HFF-Myc (cell line): ENCODE data around the gene ZDHHC20.

Experiments
- DNase-seq: peaks from one replicate; pipeline ENCODE4 v3.0.0-alpha.2; 2011; ENCODE audit warnings: low read depth; ENCODE audit errors: extremely low read depth
- H3K4me3 ChIP-seq: replicated peaks from 2 replicates; pipeline ENCODE4 v1.5.1; 2011; ENCODE audit warnings: low read depth, mild to moderate bottlenecking, control low read depth, low read length
- TF ChIP-seq, protein P1 (sequence below): IDR thresholded peaks from 2 replicates; pipeline ENCODE4 v1.5.1; 2012; ENCODE audit warnings: mild to moderate bottlenecking, low read depth, low read length, control low read depth; ENCODE audit errors: missing control alignments

ZDHHC20 gene

DNA sequence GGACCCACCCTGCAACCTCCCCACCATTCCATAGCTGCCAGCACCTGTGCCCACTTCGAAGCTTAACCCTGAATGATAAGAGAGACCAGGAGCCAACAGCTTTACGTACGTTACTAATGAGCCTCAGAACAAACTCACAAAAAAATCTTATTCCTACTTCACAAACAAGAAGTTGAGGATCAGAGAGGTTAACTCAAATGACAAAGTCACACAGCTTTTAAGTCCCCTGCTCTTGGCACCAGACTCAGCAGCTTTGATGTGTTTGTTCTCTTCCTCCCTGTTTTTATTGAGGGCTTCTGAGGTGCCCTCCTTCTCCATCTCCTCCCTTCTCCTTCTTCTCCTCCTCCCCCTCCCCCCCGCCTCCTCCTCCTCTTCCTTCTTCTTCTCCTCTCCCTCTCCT is 115.4 kb downstream of the ZDHHC20 start:
- DNase-seq: no peak
- H3K4me3 ChIP-seq: no peak overlapping the region
- TF ChIP-seq, protein P1, sequence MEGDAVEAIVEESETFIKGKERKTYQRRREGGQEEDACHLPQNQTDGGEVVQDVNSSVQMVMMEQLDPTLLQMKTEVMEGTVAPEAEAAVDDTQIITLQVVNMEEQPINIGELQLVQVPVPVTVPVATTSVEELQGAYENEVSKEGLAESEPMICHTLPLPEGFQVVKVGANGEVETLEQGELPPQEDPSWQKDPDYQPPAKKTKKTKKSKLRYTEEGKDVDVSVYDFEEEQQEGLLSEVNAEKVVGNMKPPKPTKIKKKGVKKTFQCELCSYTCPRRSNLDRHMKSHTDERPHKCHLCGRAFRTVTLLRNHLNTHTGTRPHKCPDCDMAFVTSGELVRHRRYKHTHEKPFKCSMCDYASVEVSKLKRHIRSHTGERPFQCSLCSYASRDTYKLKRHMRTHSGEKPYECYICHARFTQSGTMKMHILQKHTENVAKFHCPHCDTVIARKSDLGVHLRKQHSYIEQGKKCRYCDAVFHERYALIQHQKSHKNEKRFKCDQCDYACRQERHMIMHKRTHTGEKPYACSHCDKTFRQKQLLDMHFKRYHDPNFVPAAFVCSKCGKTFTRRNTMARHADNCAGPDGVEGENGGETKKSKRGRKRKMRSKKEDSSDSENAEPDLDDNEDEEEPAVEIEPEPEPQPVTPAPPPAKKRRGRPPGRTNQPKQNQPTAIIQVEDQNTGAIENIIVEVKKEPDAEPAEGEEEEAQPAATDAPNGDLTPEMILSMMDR: no peak

GRCh38 chr13:21342699-21343442 is 116.2 kb downstream of the ZDHHC20 start:
- TF ChIP-seq, protein P1: no peak
- no peak for DNase-seq
- H3K4me3 ChIP-seq: no peak overlapping the region

GRCh38 chr13:21341637-21342422 is 117.3 kb downstream of the ZDHHC20 start:
- TF ChIP-seq, protein P1: no peak
- no peak for DNase-seq
- no peak overlapping the region for H3K4me3 ChIP-seq

GRCh38 chr13:21338639-21339278 is 120.3 kb downstream of the ZDHHC20 start:
- DNase-seq: no peak
- TF ChIP-seq, protein P1: no peak

DNA sequence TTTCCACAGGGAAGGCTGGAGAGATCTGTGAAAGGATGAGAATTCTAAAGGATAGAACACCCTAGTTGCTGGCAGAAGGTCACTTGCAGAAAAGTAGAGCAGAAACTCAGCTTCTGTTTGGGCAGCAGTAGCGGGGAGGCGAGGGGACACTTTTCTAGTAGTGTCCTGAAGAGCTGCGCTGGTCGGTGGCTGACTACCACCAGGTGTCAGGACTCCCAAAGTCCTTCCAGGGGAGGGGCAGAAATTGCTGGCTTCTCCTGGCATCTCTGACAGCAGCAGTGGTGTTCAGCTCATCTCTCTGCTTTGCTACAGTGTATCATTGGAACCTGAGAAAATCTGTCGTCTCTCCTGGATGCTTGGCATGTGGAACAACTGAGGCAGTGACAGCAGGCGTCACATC is 120.9 kb downstream of the ZDHHC20 start:
- TF ChIP-seq, protein P1: no peak
- no peak for DNase-seq
- H3K4me3 ChIP-seq: no peak overlapping the region

More at GRCh38 chr13:21338639-21339278, 120.3 kb downstream of the ZDHHC20 start:
- H3K4me3 ChIP-seq: no peak overlapping the region

GRCh38 chr13:21336609-21337349 is 122.3 kb downstream of the ZDHHC20 start:
- DNase-seq: no peak
- no peak overlapping the region for H3K4me3 ChIP-seq
- TF ChIP-seq, protein P1: no peak
